HepG2 (cell line): ENCODE measurements around the gene SKIC2. TPM values are rescaled to one million over a fixed set of nuclear protein-coding genes. Genes with fewer than 3 reads are reported as not detected.

Source experiments
- FOXJ3 ChIP-seq: sonication (generic); formaldehyde crosslinking; IDR thresholded peaks from 2 replicates; pipeline ENCODE4 v1.4.0; 2020; ENCODE audit warnings: missing genetic modification reagents, mild to moderate bottlenecking, borderline replicate concordance
- LCORL ChIP-seq, 2 experiments: fragments of 450-650 bp in 1 of 2; sonication (generic) in 1 of 2; formaldehyde crosslinking in 1 of 2; IDR thresholded peaks; 2 replicates each; pipeline versions ENCODE4 v1.5.0 to v1.6.1; 2017 to 2020; ENCODE audit warnings: antibody characterized with exemption in 1 of 2, missing genetic modification reagents in 1 of 2
- NKX3-1 ChIP-seq: sonication (generic); formaldehyde crosslinking; IDR thresholded peaks from 2 replicates; pipeline ENCODE4 v1.5.0; 2020; ENCODE audit warnings: missing genetic modification reagents
- PHB2 ChIP-seq: fragments of 450-650 bp; IDR thresholded peaks from 2 replicates; pipeline ENCODE4 v1.6.1; 2018; ENCODE audit not compliant: partially characterized antibody
- TAF15 ChIP-seq: fragments of 200-400 bp; formaldehyde crosslinking; IDR thresholded peaks from one replicate; pipeline ENCODE4 v1.6.1; 2018; ENCODE audit warnings: mild to moderate bottlenecking, low read depth, low read length; ENCODE audit not compliant: poor library complexity, severe bottlenecking
- TBX2 ChIP-seq: sonication (generic); formaldehyde crosslinking; IDR thresholded peaks from 2 replicates; pipeline ENCODE4 v1.5.0; 2020; ENCODE audit warnings: missing genetic modification reagents, mild to moderate bottlenecking, borderline replicate concordance
- TIGD3 ChIP-seq: sonication (generic); formaldehyde crosslinking; IDR thresholded peaks from 2 replicates; pipeline ENCODE4 v1.5.1; 2020; ENCODE audit warnings: mild to moderate bottlenecking, missing genetic modification reagents, borderline replicate concordance
- ZHX2 ChIP-seq, 2 experiments: sonication (generic) in 1 of 2; formaldehyde crosslinking in 1 of 2; IDR thresholded peaks; 2 replicates each; pipeline versions ENCODE4 v1.6.1 to v1.9.0; 2014 to 2022; ENCODE audit warnings: antibody characterized with exemption in 1 of 2, borderline replicate concordance in 1 of 2, inconsistent platforms in 1 of 2, low read depth in 1 of 2, missing genetic modification reagents in 1 of 2
- ZNF33B ChIP-seq: sonication (generic); formaldehyde crosslinking; IDR thresholded peaks from 2 replicates; pipeline ENCODE4 v1.5.1; 2020; ENCODE audit warnings: mild to moderate bottlenecking, missing genetic modification reagents
- polyA plus RNA-seq, 8 experiments: library from polyadenylated mRNA; depleted of rRNA in 3 of 8; stranded (reverse) in 7 of 8; unstranded in 1 of 8; fragments of >200 nt; fragmentation: Illumina TruSeq in 4 of 8; extraction: Trizol in 4 of 8; gene quantifications; 2 replicates each; pipeline versions ENCODE4 v1.2.1 to v1.2.3, GENCODE V29; 2011 to 2016; ENCODE audit warnings: low read depth in 4 of 8, missing spikeins in 1 of 8, mixed read lengths in 1 of 8; ENCODE audit not compliant: insufficient read depth in 1 of 8
- total RNA-seq, 5 experiments: library from RNA; depleted of rRNA; stranded (reverse); fragments of >200 nt; fragmentation: Illumina TruSeq; extraction: Trizol; gene quantifications; 2 replicates each; pipeline ENCODE4 v1.2.3, GENCODE V29; 2016; ENCODE audit warnings: low read depth in 1 of 5
- TF ChIP-seq, protein P1 (sequence below): sonication (generic); formaldehyde crosslinking; IDR thresholded peaks from 2 replicates; pipeline ENCODE4 v1.5.1; 2020; ENCODE audit warnings: missing genetic modification reagents, mild to moderate bottlenecking, borderline replicate concordance
- TF ChIP-seq, protein P2 (sequence below): sonication (generic); formaldehyde crosslinking; IDR thresholded peaks from 2 replicates; pipeline ENCODE4 v1.4.0; 2020; ENCODE audit warnings: low read depth, missing genetic modification reagents

The SKIC2 gene
- total and polyA plus RNA-seq, 2 of the 13 experiments (the other 11 are each of a cell fraction or from before 2014, with no cell fraction given): 67.1 to 68.4 TPM

DNA sequence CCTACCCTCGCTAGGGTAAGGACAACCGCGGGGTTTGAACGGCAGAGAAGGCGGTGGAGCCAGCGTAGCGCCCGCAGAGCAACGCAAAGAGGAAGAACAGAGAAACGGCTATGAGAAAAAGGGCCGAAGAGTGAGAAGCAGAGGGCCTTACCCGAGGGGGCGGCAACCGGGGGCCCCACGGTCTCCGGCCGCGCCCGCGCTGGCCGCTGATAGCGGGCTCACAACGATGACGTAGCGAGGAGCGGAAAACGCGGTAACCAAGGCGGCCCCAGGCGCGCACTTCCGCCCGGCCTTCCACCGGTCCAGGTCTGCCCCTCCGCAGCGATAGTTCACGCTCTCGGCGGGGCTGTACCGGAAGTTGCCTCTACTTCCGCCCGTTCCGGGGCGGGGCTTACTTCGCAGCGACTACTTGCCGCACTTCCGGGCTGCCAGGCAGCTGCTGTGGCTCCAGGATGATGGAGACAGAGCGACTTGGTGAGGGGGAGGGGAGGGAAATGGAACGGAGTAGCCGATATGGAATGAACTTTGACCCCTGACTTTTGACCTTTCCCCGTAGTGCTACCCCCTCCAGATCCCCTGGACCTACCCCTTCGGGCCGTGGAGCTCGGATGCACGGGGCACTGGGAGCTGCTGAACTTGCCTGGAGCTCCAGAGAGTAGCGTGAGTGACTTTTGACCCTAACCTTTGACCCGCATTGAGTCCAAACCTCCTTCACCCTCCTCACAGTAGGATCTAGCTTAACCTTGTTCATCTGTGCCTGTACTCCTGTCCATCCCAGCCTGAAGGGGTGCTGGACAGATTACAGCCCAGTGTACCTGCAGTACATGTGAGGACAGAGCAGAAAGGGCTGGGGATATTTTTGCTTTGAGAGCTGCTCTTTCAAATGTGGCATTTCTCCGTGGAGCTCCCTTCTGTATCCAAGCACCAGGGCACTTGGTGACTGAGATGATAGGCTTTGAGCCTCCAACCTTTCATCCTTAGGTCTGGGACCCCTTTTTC is at the start of gene SKIC2, which contains the start of gene NELFE (continued):
- TF ChIP-seq TIGD3 (CRISPR knock-in tag) (no peak), PHB2 (no peak), FOXJ3 (CRISPR knock-in tag) (peak; percentile 90; the same call in 1 of the 2 replicates), LCORL (IDR thresholded peaks at IDR 0.05) (no peak), LCORL (CRISPR knock-in tag; IDR thresholded peaks at IDR 0.05) (peak; percentile 83; the same call in 1 of the 2 replicates), ZHX2 (IDR thresholded peaks at IDR 0.05; ENCODE audit: low read depth) (peak; percentile 98), ZHX2 (CRISPR knock-in tag; IDR thresholded peaks at IDR 0.05; ENCODE audit: borderline replicate concordance) (no peak), NKX3-1 (CRISPR knock-in tag) (peak; percentile 86), TBX2 (peak; percentile 98), TAF15 (peak; percentile 34), ZNF33B (no peak; the same call in 1 of the 2 replicates)
- TF ChIP-seq, protein P1, sequence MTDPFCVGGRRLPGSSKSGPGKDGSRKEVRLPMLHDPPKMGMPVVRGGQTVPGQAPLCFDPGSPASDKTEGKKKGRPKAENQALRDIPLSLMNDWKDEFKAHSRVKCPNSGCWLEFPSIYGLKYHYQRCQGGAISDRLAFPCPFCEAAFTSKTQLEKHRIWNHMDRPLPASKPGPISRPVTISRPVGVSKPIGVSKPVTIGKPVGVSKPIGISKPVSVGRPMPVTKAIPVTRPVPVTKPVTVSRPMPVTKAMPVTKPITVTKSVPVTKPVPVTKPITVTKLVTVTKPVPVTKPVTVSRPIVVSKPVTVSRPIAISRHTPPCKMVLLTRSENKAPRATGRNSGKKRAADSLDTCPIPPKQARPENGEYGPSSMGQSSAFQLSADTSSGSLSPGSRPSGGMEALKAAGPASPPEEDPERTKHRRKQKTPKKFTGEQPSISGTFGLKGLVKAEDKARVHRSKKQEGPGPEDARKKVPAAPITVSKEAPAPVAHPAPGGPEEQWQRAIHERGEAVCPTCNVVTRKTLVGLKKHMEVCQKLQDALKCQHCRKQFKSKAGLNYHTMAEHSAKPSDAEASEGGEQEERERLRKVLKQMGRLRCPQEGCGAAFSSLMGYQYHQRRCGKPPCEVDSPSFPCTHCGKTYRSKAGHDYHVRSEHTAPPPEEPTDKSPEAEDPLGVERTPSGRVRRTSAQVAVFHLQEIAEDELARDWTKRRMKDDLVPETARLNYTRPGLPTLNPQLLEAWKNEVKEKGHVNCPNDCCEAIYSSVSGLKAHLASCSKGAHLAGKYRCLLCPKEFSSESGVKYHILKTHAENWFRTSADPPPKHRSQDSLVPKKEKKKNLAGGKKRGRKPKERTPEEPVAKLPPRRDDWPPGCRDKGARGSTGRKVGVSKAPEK (CRISPR knock-in tag): no peak
- TF ChIP-seq, protein P2, sequence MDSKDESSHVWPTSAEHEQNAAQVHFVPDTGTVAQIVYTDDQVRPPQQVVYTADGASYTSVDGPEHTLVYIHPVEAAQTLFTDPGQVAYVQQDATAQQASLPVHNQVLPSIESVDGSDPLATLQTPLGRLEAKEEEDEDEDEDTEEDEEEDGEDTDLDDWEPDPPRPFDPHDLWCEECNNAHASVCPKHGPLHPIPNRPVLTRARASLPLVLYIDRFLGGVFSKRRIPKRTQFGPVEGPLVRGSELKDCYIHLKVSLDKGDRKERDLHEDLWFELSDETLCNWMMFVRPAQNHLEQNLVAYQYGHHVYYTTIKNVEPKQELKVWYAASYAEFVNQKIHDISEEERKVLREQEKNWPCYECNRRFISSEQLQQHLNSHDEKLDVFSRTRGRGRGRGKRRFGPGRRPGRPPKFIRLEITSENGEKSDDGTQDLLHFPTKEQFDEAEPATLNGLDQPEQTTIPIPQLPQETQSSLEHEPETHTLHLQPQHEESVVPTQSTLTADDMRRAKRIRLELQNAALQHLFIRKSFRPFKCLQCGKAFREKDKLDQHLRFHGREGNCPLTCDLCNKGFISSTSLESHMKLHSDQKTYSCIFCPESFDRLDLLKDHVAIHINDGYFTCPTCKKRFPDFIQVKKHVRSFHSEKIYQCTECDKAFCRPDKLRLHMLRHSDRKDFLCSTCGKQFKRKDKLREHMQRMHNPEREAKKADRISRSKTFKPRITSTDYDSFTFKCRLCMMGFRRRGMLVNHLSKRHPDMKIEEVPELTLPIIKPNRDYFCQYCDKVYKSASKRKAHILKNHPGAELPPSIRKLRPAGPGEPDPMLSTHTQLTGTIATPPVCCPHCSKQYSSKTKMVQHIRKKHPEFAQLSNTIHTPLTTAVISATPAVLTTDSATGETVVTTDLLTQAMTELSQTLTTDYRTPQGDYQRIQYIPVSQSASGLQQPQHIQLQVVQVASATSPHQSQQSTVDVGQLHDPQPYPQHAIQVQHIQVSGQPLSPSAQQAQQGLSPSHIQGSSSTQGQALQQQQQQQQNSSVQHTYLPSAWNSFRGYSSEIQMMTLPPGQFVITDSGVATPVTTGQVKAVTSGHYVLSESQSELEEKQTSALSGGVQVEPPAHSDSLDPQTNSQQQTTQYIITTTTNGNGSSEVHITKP: peak; percentile 91
